Fibroblast of the aortic adventitia (primary cell): ENCODE measurements around the gene TMED7. TPM values are rescaled to one million over a fixed set of nuclear protein-coding genes. Genes with fewer than 3 reads are reported as not detected.

Source experiments
- DNase-seq: peaks from one replicate; pipeline ENCODE4 v3.0.0-alpha.2; 2010; ENCODE audit warnings: low read depth
- H3K4me3 ChIP-seq: 2 replicates; pipeline ENCODE4 v1.5.1; 2011; ENCODE audit warnings: low read depth, mild to moderate bottlenecking, control low read depth, low read length, moderate library complexity
- CTCF ChIP-seq: IDR thresholded peaks from 2 replicates; pipeline ENCODE4 v1.5.1; 2011; ENCODE audit warnings: mild to moderate bottlenecking, low read length, control low read depth, inconsistent platforms; ENCODE audit not compliant: insufficient read depth
- total RNA-seq: library from RNA; depleted of rRNA; stranded (reverse); fragments of >200 nt; gene quantifications from 2 replicates; pipeline ENCODE4 v1.2.3, GENCODE V29; 2012; ENCODE audit warnings: low replicate concordance

TMED7 gene
- total RNA-seq, 1 donor: 181 TPM

- TF ChIP-seq CTCF: no peak
- DNase-seq: no peak
- no peak overlapping the region for H3K4me3 ChIP-seq
Observed at GRCh38 chr5:115616472-115616871, 9.4 kb downstream of the TMED7 start.

- DNase-seq: no peak
- no peak overlapping the region for H3K4me3 ChIP-seq
- TF ChIP-seq CTCF: no peak
Observed at GRCh38 chr5:115611873-115612272, 14.0 kb downstream of the TMED7 start.

GRCh38 chr5:115607935-115608334 lies 17.9 kb downstream of the TMED7 start:
- no peak for DNase-seq
- TF ChIP-seq CTCF: no peak
- no peak overlapping the region for H3K4me3 ChIP-seq

GRCh38 chr5:115605436-115605835 lies 20.4 kb downstream of the TMED7 start:
- no peak for TF ChIP-seq CTCF

GRCh38 chr5:115602591-115603125 lies 23.2 kb downstream of the TMED7 start:
- no peak for DNase-seq

More at GRCh38 chr5:115605436-115605835, 20.4 kb downstream of the TMED7 start:
- H3K4me3 ChIP-seq: no peak overlapping the region
- no peak for DNase-seq

GRCh38 chr5:115601701-115602590 lies 23.9 kb downstream of the TMED7 start, which contains the start of gene TICAM2:
TSS of gene TICAM2 (minus strand) at chr5:115602479. CDS start at chr5:115581256, 21,223 bp downstream.
- peak; percentile 67 for DNase-seq
- peak within 1 kb of the TSS; percentile 74 for H3K4me3 ChIP-seq
- peak; percentile 12 for TF ChIP-seq CTCF

More at GRCh38 chr5:115602591-115603125, 23.2 kb downstream of the TMED7 start:
- peak overlapping the region; percentile 74 for H3K4me3 ChIP-seq
- no peak for TF ChIP-seq CTCF
